ENCODE measurements around the gene CHRDL1.
"Not testable (repeated sequence)": the region's sequence is repeated elsewhere in the genome, so short reads cannot be mapped to it uniquely, and the experiment has no call there.

- not testable (repeated sequence) for TF ChIP-seq CTCF (conservative IDR thresholded peaks at IDR 0.05 in 1 of 2, IDR thresholded peaks at IDR 0.05 in 1 of 2; ENCODE audit: low read depth in 1 of 2, low read length in 2 of 2); EZH2 (IDR thresholded peaks at IDR 0.05; ENCODE audit: low read length, missing control alignments)
These were observed 141.3 kb downstream of the CHRDL1 start for GRCh38 chrX:110654280-110654679.
